C4-2B (cell line): ENCODE data around the gene CRADD.
"Not testable (repeated sequence)": the region's sequence is repeated elsewhere in the genome, so short reads cannot be mapped to it uniquely, and the experiment has no call there.

Source experiments
- H3K27ac ChIP-seq: fragments of 450-650 bp; 2 replicates; pipeline ENCODE4 v1.5.1; 2017
- CTCF ChIP-seq: fragments of 450-650 bp; conservative IDR thresholded peaks from 2 replicates; pipeline ENCODE4 v1.5.1; 2017; ENCODE audit warnings: mild to moderate bottlenecking
- ZFX ChIP-seq: fragments of 450-650 bp; IDR thresholded peaks from 2 replicates; pipeline ENCODE4 v1.6.1; 2017

The CRADD gene

DNA sequence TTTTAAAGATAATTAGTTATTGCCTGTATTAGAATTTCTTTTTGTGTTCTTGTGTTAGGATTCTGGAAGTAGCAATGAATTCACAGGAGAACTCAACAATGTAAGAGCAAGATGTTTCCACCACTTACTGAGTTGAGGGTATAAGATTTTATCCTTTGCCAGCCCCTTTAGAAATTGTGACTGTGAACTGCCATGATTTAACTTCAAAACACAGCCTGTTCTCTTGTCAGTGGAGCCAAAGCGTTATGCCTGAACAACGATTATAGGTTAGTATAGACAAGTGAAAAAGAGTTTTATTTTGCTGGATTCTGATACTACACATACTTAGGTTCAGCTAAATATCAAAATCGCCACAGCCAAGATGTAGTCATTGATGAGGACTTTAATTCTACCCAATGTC is 101.6 kb downstream of the CRADD start:
- H3K27ac ChIP-seq, result no peak overlapping the region
- TF ChIP-seq CTCF (no peak), ZFX (no peak)

DNA sequence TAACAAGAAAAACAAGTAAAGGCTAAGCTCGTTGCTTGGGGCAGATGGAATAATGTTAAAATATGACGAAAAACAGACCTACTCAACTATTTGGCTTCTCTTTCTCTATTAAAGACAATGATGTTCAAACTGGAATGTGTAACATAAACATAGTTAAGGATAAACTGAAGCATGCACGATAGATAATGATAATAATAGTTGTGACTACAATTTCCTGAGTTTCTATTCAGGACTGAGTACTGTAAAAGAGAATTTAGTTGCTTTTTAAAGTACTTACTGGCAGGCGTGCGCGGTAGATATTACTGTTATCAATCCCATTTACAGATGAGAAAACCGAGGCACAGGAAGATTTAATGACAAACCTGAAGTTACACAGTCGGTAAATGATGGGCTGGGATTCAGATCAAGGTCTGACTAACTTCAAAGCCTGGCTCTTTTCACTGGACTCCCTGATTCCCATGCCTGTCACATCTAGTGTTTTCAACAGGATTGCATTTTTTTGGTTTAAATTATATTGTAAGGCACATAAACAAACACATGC is 103.0 kb downstream of the CRADD start:
- TF ChIP-seq CTCF (no peak), ZFX (no peak)
- no peak overlapping the region for H3K27ac ChIP-seq

- H3K27ac ChIP-seq, result not testable (repeated sequence)
These were observed 103.7 kb downstream of the CRADD start for GRCh38 chr12:93780886-93781285.

DNA sequence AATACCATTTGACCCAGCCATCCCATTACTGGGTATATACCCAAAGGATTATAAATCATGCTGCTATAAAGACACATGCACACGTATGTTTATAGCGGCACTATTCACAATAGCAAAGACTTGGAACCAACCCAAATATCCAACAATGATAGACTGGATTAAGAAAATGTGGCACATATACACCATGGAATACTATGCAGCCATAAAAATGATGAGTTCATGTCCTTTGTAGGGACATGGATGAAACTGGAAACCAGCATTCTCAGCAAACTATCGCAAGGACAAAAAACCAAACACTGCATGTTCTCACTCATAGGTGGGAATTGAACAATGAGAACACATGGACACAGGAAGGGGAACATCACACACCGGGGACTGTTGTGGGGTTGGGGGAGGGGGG is 104.8 kb downstream of the CRADD start:
- H3K27ac ChIP-seq, result not testable (repeated sequence)

DNA sequence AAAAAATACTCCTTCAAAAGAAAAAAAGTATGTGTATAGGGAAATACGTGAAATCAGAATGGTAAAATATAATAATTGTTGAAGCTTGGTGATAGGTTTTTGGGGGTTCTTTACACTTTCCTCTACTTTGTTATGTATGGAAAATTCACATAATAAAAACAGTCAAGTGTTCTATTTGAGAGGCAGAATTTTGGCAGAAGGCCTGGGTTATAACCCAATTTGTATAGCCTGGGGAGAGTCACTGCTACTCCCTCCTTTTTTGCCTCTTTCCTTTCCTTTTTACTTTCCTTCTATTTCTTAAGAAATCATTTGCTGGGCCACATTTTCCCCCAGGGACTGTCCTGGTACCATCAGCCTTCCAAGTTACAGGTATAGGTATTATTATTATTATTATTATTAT is 105.7 kb downstream of the CRADD start:
- no peak overlapping the region for H3K27ac ChIP-seq
- TF ChIP-seq CTCF, result no peak

DNA sequence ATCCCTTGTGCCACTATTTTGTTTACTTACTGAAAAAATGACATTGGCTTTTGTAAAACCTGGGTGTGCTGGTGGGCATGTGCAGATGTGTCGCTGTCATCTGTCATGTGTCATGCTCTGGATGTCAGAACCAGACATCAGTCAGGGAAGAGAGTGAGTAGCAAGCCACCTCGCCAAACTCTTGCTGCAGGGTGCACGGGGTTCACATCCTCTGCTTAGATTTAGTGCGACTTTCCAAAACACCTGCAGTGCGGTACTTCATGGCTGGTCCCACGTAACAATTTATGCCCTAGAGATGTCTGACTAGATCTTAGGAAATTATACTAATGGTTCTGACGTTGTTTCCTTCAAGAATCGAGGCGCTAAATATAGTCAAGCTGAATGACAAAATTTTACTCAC is 106.7 kb downstream of the CRADD start:
- no peak for TF ChIP-seq ZFX
- no peak for TF ChIP-seq CTCF
- peak overlapping the region; percentile 71 for H3K27ac ChIP-seq

DNA sequence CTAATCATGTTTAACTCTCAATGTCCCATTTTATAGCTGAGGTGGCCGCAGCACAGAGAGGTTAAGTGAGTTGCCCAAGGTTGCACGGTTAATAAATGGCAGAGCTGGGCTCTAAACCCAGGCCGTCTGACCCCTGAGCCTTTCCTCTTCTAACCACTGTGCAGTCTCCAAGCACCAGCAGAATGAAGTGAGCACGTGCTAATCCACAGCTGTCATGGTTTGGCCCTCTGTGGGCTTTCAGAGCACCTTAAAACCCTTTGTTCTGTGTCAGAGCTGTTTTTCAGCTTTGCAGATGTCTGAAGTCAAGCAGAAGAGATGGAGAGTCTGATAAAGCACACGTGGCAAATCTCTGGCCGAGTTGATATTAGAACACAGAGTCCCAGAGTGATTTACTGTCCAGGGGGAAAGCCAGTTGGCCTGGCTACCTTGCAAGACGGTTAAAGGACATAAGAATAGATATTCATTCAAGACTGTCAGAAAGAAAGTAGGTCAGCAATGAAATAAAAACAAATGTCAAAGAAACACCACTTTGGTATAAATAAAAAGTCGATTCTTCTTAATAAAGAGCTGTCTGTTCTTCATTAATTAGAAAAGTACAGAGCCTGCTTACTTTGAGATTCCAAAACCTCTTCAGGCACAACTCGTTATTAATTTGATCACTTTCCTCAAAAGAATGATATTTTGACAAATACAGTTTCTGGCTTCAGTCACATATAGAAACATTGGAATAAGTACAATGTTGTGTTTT is 107.3 kb downstream of the CRADD start:
- TF ChIP-seq ZFX, result no peak
- TF ChIP-seq CTCF, result no peak
- H3K27ac ChIP-seq, result peak overlapping the region; percentile 71

DNA sequence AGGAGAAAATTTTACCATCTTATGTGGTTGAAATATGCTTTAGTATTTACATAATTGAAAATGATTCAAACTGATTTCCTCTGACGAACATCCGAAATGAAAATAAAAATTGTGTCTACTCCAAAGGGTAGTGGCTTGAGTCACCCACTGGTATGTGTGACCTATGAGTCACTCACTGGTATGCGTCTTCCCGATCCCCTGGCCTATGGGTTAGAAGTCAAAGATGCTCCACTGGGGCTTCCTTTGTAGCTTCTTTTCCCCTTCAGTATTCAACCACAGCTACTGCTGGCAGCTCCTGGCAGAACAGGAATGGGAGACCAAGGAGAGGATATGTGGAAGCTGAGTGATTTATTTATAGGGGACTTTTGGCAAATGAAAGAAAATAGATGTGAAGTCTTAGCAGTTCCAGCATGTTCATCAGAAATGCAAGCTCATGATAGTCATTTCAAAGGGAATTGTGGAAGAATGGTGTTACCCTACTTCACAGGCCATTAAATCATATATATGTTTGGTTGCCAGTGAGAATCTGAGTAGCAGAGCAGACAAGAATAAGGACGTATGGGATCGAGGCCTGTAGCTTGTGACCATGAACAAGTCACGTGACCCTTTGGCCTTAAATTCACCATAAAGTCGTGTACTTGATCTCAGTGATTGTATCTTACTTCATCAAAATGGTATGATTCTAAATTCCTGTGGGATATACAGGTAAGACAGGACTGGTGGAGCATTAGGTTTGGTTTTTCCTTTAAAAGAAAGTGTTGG is 108.3 kb downstream of the CRADD start:
- TF ChIP-seq CTCF, result no peak
- no peak for TF ChIP-seq ZFX
- H3K27ac ChIP-seq, result peak overlapping the region; percentile 47; the same call in 1 of the 2 replicates
